Keratinocyte (primary cell): ENCODE results near the gene KCNJ6. TPM values are rescaled to one million over a fixed set of nuclear protein-coding genes. Genes with fewer than 3 reads are reported as not detected.

ENCODE experiments used
- DNase-seq: peaks from one replicate; pipeline ENCODE4 v3.0.0-alpha.2; 2011; ENCODE audit warnings: low read depth, missing footprints, low spot score
- FAIRE-seq: peaks from 2 replicates; lab custom pipeline; 2011; peaks lifted over from hg19 to GRCh38; lab: Jason Lieb, UNC
- H2AFZ ChIP-seq: 2 replicates; pipeline ENCODE4 v1.6.0; 2012; ENCODE audit warnings: low read length, control low read depth, inconsistent platforms; ENCODE audit not compliant: control insufficient read depth
- H3K27ac ChIP-seq: 2 replicates; pipeline ENCODE4 v1.5.1; 2011; ENCODE audit warnings: low read length; ENCODE audit not compliant: control insufficient read depth, insufficient read depth
- H3K27me3 ChIP-seq: 3 replicates; pipeline ENCODE4 v1.6.0; 2011; ENCODE audit warnings: low read length; ENCODE audit not compliant: control insufficient read depth, insufficient read depth; ENCODE audit errors: extremely low read depth
- H3K36me3 ChIP-seq, 2 experiments: 2 replicates in 1 of 2; 3 replicates in 1 of 2; pipeline ENCODE4 v1.5.1; 2011; ENCODE audit warnings: low read length in 2 of 2, mild to moderate bottlenecking in 1 of 2; ENCODE audit not compliant: control insufficient read depth in 2 of 2, insufficient read depth in 2 of 2; ENCODE audit errors: extremely low read depth in 1 of 2
- H3K4me1 ChIP-seq: 3 replicates; pipeline ENCODE4 v1.5.1; 2011; ENCODE audit warnings: low read length; ENCODE audit not compliant: control insufficient read depth, insufficient read depth; ENCODE audit errors: extremely low read depth
- H3K4me2 ChIP-seq: 3 replicates; pipeline ENCODE4 v1.6.0; 2011; ENCODE audit warnings: low read depth, low read length; ENCODE audit not compliant: control insufficient read depth, insufficient read depth; ENCODE audit errors: extremely low read depth
- H3K4me3 ChIP-seq, 3 experiments: fragments of 200-600 bp in 1 of 3; sonication (generic) in 1 of 3; 2 replicates in 2 of 3; 3 replicates in 1 of 3; pipeline ENCODE4 v1.5.1; 2011 to 2016; ENCODE audit warnings: low read length in 3 of 3, mild to moderate bottlenecking in 3 of 3, control low read depth in 2 of 3, inconsistent platforms in 1 of 3, low read depth in 1 of 3, mixed read lengths in 1 of 3, mixed run types in 1 of 3, moderate library complexity in 1 of 3; ENCODE audit not compliant: control insufficient read depth in 2 of 3, insufficient read depth in 2 of 3; ENCODE audit errors: extremely low read depth in 1 of 3
- H3K79me2 ChIP-seq: 2 replicates; pipeline ENCODE4 v1.6.0; 2012; ENCODE audit warnings: low read length; ENCODE audit not compliant: control insufficient read depth, insufficient read depth
- H3K9ac ChIP-seq: 3 replicates; pipeline ENCODE4 v1.6.0; 2011; ENCODE audit warnings: low read length; ENCODE audit not compliant: control insufficient read depth, insufficient read depth; ENCODE audit errors: extremely low read depth
- H3K9me1 ChIP-seq: 3 replicates; pipeline ENCODE4 v1.6.0; 2011; ENCODE audit warnings: low read length; ENCODE audit not compliant: control insufficient read depth, insufficient read depth; ENCODE audit errors: extremely low read depth
- H3K9me3 ChIP-seq: 2 replicates; pipeline ENCODE4 v1.5.1; 2012; ENCODE audit warnings: low read depth, low read length; ENCODE audit not compliant: control insufficient read depth
- H4K20me1 ChIP-seq: 3 replicates; pipeline ENCODE4 v1.6.0; 2011; ENCODE audit warnings: low read length; ENCODE audit not compliant: control insufficient read depth, insufficient read depth; ENCODE audit errors: extremely low read depth
- CTCF ChIP-seq, 3 experiments: IDR thresholded peaks in 1 of 3; conservative IDR thresholded peaks in 1 of 3; optimal IDR thresholded peaks in 1 of 3; 2 replicates in 2 of 3; 3 replicates in 1 of 3; pipeline versions ENCODE3 to v1.5.1; 2011; ENCODE audit warnings: low read length in 3 of 3, mild to moderate bottlenecking in 3 of 3, moderate library complexity in 2 of 3, control low read depth in 1 of 3, inconsistent platforms in 1 of 3; ENCODE audit not compliant: insufficient read depth in 2 of 3; ENCODE audit errors: extremely low read depth in 1 of 3
- EZH2 ChIP-seq: IDR thresholded peaks from one replicate; pipeline ENCODE4 v1.6.1; 2012; ENCODE audit warnings: inconsistent platforms, mild to moderate bottlenecking, low read length, moderate library complexity
- dilution Hi-C: fragments of 300-500 bp; cut with MboI; formaldehyde crosslinking; loops from one replicate; pipeline ENCODE4 v1.7.0; 2020; ENCODE audit warnings: low sequenced_read_pairs; ENCODE audit not compliant: extremely low pct_ligation_motif_present
- polyA plus RNA-seq, 5 experiments: library from polyadenylated mRNA; depleted of rRNA in 3 of 5; stranded (reverse) in 3 of 5; stranded (forward) in 1 of 5; unstranded in 1 of 5; fragments of >200 nt; gene quantifications; 1 replicate in 1 of 5; 2 replicates in 3 of 5; 3 replicates in 1 of 5; pipeline versions ENCODE4 v1.2.1 to v1.2.3, GENCODE V29; 2011 to 2012; ENCODE audit warnings: missing spikeins in 2 of 5, low read depth in 1 of 5, low replicate concordance in 1 of 5

Gene KCNJ6
- polyA plus RNA-seq, 1 donor (not counting 4 experiments of a cell fraction or from before 2014, with no cell fraction given) = not detected

GRCh38 chr21:37829447-37829846 lies 86.8 kb downstream of the KCNJ6 start:
- no peaks in the 10 kb centered on the region for H3K9me3 ChIP-seq
- no peak overlapping the region for H3K27ac ChIP-seq
- H3K9ac ChIP-seq = no peak overlapping the region
- no peaks in the 10 kb centered on the region for H3K27me3 ChIP-seq
- no peak overlapping the region for H3K4me3 ChIP-seq
- TF ChIP-seq EZH2 = no peak
- TF ChIP-seq CTCF (optimal IDR thresholded peaks at IDR 0.05 in 1 of 3, IDR thresholded peaks at IDR 0.05 in 1 of 3, conservative IDR thresholded peaks at IDR 0.05 in 1 of 3; ENCODE audit: extremely low read depth in 1 of 3, insufficient read depth in 2 of 3, low read length in 3 of 3) = no peak
- no peaks in the 10 kb centered on the region for H4K20me1 ChIP-seq
- no peaks in the 10 kb centered on the region for H3K36me3 ChIP-seq
- dilution Hi-C loops = no loop called here
- no peak for FAIRE-seq
- no peaks in the 10 kb centered on the region for H3K9me1 ChIP-seq
- no peak overlapping the region for H3K4me2 ChIP-seq
- no peaks in the 10 kb centered on the region for H3K4me1 ChIP-seq
- no peaks in the 10 kb centered on the region for H3K79me2 ChIP-seq
- no peak overlapping the region for H2AFZ ChIP-seq
- no peak for DNase-seq

- DNase-seq (no peak), FAIRE-seq (no peak)
- H3K27ac ChIP-seq = no peak overlapping the region
- no peaks in the 10 kb centered on the region for H3K27me3 ChIP-seq
- H3K4me1 ChIP-seq = no peaks in the 10 kb centered on the region
- dilution Hi-C loops = no loop called here
- TF ChIP-seq CTCF (optimal IDR thresholded peaks at IDR 0.05 in 1 of 3, IDR thresholded peaks at IDR 0.05 in 1 of 3, conservative IDR thresholded peaks at IDR 0.05 in 1 of 3; ENCODE audit: extremely low read depth in 1 of 3, insufficient read depth in 2 of 3, low read length in 3 of 3) = no peak
- TF ChIP-seq EZH2 = no peak
- H3K36me3 ChIP-seq = no peaks in the 10 kb centered on the region
- no peaks in the 10 kb centered on the region for H3K9me3 ChIP-seq
- H3K4me2 ChIP-seq = no peak overlapping the region
- H3K9ac ChIP-seq = no peak overlapping the region
- H4K20me1 ChIP-seq = no peaks in the 10 kb centered on the region
- H2AFZ ChIP-seq = no peak overlapping the region
- H3K79me2 ChIP-seq = no peaks in the 10 kb centered on the region
- no peaks in the 10 kb centered on the region for H3K9me1 ChIP-seq
- H3K4me3 ChIP-seq = no peak overlapping the region
These were observed 87.3 kb downstream of the KCNJ6 start for GRCh38 chr21:37828991-37829390.
